ENCODE data around the gene CUL9.

The CUL9 gene

DNA sequence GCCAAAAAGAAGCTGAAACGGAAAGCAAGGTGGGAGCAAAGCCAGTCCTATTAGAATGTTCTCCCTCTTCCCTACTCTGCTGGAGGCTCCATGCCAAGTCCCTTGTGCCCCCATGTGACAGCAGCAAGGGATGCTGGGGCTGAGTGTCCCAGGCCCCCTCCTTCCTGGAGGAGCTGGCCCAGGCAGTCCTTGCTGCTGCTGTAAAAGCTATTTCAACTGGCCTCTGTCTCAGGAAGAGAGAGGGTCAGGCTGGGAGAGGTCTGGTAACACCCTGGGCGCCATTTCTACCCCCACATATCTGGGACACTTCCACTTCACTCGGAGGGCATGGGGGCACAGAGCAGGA lies 86.3 kb downstream of the CUL9 start:
- Mint-ChIP-seq H3K4me1 (ENCODE audit: low read depth) (peaks cover 5% of the 10 kb centered on the region), H3K4me3 (no peak overlapping the region), H3K9me3 (no peaks in the 10 kb centered on the region), H3K27me3 (ENCODE audit: low read depth) (peaks cover 40% of the 10 kb centered on the region), H3K36me3 (ENCODE audit: low read depth) (no peaks in the 10 kb centered on the region), H3K27ac (no peak overlapping the region)
- DNase-seq (ENCODE audit: low spot score): no peak

DNA sequence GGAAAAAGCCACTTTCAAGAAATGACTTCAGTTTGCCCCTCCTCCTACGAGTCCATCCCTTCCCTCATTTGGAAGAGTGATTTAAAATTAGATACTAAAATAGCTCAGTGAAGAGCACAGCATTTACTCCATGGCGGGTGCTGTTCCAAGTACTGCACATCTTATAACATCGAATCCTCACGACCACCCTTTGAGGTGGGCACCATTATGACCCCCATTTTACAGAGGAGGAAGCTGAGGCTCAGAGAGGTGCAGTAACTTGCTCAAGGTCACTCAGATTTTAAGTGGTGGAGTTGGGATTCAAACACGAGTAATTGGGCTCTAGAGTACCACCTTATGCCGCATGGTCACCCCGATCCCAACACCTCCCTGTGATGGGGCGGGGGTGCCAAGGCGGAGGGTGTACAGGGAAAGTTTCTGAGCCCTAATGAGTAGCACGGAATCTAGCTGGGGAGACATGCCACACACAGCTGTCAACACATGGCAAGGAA lies 86.8 kb downstream of the CUL9 start:
- Mint-ChIP-seq H3K4me3 (peak overlapping the region; percentile 77), H3K9me3 (no peaks in the 10 kb centered on the region), H3K4me1 (ENCODE audit: low read depth) (peaks cover 7% of the 10 kb centered on the region), H3K27me3 (ENCODE audit: low read depth) (peaks cover 44% of the 10 kb centered on the region), H3K27ac (no peak overlapping the region), H3K36me3 (ENCODE audit: low read depth) (no peaks in the 10 kb centered on the region)
- no peak for DNase-seq (ENCODE audit: low spot score)

DNA sequence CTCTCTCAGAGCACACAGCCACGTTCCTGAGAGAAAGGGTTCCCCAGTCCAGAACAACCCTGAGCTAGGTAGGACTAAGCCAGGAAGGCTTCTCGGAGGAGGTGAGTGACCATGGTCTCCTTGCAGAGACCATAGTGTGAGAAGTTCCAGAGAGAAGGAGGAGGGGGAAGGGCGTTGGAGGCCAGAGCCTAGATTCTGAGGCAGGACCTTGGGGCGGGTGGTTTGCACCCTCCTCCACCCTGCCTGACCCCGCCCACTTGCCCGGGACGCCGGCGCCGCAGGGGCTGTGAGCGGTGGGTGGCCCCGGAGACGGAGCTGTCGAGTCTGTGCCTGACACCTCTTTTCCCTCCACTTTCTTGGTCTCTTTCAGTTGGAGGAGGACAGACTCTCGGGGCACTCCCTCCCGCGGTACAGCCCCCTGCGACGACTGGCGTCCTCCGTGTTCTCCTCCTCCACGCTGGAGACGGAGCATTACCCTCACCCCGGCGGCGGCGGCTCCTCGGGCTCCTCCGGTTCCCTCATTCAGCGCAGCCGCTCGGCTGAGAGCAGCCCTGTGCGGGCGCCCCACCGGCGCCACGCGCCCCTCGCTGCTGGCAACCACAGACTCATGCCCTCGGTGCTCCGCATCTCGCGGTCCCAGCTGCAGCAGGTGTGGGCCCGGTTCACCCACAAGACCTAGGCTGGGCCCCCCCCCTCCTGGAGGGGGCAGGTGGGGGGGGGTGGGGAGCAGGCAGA lies 87.4 kb downstream of the CUL9 start:
- H3K4me3 Mint-ChIP-seq: peak overlapping the region; percentile 77
- no peak overlapping the region for H3K27ac Mint-ChIP-seq
- H3K4me1 Mint-ChIP-seq (ENCODE audit: low read depth): peaks cover 10% of the 10 kb centered on the region
- peak; percentile 48 for DNase-seq (ENCODE audit: low spot score)
- H3K36me3 Mint-ChIP-seq (ENCODE audit: low read depth): no peaks in the 10 kb centered on the region
- peaks cover 50% of the 10 kb centered on the region for H3K27me3 Mint-ChIP-seq (ENCODE audit: low read depth)
- H3K9me3 Mint-ChIP-seq: no peaks in the 10 kb centered on the region

DNA sequence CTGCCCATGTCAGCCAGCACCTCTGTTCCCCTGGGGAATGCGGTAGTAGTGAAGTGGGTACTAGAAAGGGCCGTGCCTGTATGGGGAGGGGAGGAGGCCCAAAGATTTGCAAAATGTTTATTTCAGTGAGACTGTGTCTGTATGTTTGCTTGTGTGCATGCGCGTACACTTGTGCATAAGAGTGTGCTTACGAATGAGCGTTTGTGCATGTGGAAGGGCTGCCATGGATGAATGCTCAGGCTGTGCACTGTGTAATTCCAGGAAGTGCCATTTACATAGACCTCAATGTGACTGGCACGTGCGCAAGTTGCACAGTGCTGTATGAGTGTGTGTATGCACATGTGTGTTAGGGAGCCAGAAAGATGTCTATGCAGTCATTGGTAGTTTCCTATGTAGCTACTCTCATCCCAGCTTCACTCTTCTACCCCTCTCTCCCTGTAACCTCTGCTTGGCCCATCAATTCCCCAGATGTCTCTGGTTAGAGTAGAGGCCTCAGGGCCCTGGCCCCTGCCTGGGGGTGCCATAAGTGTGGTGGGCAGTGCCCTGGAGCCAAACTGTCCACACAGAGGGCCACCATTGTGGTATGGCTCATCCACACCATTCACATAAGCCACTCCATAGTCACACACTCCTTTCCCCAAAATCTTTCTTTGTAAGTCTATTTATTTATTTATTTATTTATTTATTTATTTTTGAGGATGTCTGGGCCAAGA lies 89.3 kb downstream of the CUL9 start:
- Mint-ChIP-seq H3K27ac (no peak overlapping the region), H3K4me1 (ENCODE audit: low read depth) (peaks cover 14% of the 10 kb centered on the region), H3K36me3 (ENCODE audit: low read depth) (no peaks in the 10 kb centered on the region), H3K27me3 (ENCODE audit: low read depth) (peaks cover 62% of the 10 kb centered on the region), H3K9me3 (no peaks in the 10 kb centered on the region), H3K4me3 (no peak overlapping the region)
- no peak for DNase-seq (ENCODE audit: low spot score)

DNA sequence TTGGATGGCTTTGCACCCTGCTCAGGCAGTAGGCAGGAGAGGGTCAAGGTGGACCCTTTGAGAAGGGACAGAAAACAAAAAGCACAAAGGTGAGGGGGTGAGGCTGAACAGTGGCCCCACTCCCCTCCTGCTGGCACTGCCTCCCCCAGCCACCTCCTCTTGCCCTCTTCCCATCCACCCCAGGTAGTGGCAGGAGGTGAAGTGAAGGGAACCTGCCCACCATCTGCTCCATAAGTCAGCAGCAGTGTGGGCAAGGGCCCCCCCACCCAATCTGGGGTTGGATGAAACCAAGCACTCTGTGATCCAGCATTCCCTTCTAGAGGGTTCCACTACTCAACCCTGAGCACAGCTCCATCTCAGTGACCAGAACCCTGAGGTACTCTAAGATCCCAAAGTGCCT lies 89.9 kb downstream of the CUL9 start:
- Mint-ChIP-seq H3K27me3 (ENCODE audit: low read depth) (peaks cover 66% of the 10 kb centered on the region), H3K27ac (no peak overlapping the region), H3K4me3 (no peak overlapping the region), H3K36me3 (ENCODE audit: low read depth) (no peaks in the 10 kb centered on the region), H3K4me1 (ENCODE audit: low read depth) (peaks cover 15% of the 10 kb centered on the region), H3K9me3 (no peaks in the 10 kb centered on the region)
- DNase-seq (ENCODE audit: low spot score): no peak

DNA sequence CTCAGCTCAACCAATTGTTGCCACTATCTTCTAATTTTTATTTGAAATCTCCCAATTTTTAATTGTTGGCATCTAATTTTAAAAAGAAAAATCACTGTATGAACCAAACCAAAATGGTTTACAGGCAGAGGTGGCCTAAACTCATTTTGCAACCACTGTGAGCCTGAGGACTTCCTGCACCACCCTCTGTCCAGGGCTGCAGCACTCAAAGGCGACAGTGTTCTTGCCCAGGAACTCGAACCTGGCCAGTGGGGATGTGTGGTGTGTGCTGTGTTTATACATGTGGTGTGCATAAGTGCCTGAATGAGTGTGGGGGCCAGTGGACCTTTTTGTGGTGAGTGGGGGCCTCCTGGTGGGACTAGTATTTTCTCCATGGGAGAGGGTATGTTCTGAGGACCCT lies 91.7 kb downstream of the CUL9 start:
- no peaks in the 10 kb centered on the region for H3K9me3 Mint-ChIP-seq
- H3K27me3 Mint-ChIP-seq (ENCODE audit: low read depth): peaks cover 67% of the 10 kb centered on the region
- no peak overlapping the region for H3K27ac Mint-ChIP-seq
- no peak for DNase-seq (ENCODE audit: low spot score)
- H3K4me3 Mint-ChIP-seq: peak overlapping the region; percentile 16
- no peaks in the 10 kb centered on the region for H3K36me3 Mint-ChIP-seq (ENCODE audit: low read depth)
- peaks cover 17% of the 10 kb centered on the region for H3K4me1 Mint-ChIP-seq (ENCODE audit: low read depth)

Data from T-helper 2 cell treated with Interferon-gamma antibody and Interleukin-4, amounts not matched to agents 5 μg/mL and 100 μg/mL, for 36 hours (primary cell).